H1 (cell line): ENCODE results near the gene GOLGA8A. TPM values are rescaled to one million over a fixed set of nuclear protein-coding genes. Genes with fewer than 3 reads are reported as not detected.

Source experiments
- CTCF ChIA-PET: fragments of 300-600 bp; sonication (Branson Sonifier 250); formaldehyde crosslinking; loops from one replicate; lab custom pipeline; 2021; ENCODE audit not compliant: partially characterized antibody; lab: Charles Lee
- POLR2A ChIA-PET: fragments of 300-600 bp; sonication (Branson Sonifier 250); formaldehyde crosslinking; loops from one replicate; lab custom pipeline; 2021; ENCODE audit warnings: inconsistent platforms; ENCODE audit not compliant: partially characterized antibody; lab: Charles Lee
- DNase-seq, 2 experiments: peaks; one replicate each; pipeline versions ENCODE4 v3.0.0 to v3.0.0-alpha.2; 2010 to 2022; ENCODE audit warnings: low spot score in 2 of 2, low read depth in 1 of 2, mixed read lengths in 1 of 2
- FAIRE-seq: peaks from 2 replicates; lab custom pipeline; 2011; peaks lifted over from hg19 to GRCh38; lab: Jason Lieb, UNC
- H2AFZ ChIP-seq: 2 replicates; pipeline ENCODE4 v1.8.1; 2012; ENCODE audit warnings: low read length, inconsistent platforms
- H2AK5ac ChIP-seq: 2 replicates; pipeline ENCODE4 v1.6.1; 2013; ENCODE audit warnings: low read depth, low read length
- H2BK120ac ChIP-seq: replicated peaks from 2 replicates; pipeline ENCODE3; 2013; ENCODE audit warnings: low read depth, low read length, inconsistent platforms
- H2BK12ac ChIP-seq: 2 replicates; pipeline ENCODE4 v1.6.1; 2013; ENCODE audit warnings: low read depth, low read length
- H2BK15ac ChIP-seq: 2 replicates; pipeline ENCODE4 v1.6.1; 2013; ENCODE audit warnings: low read length
- H2BK20ac ChIP-seq: 2 replicates; pipeline ENCODE4 v1.6.1; 2013; ENCODE audit warnings: low read length
- H2BK5ac ChIP-seq: 2 replicates; pipeline ENCODE4 v1.6.1; 2013; ENCODE audit warnings: low read depth, low read length
- H3K14ac ChIP-seq: 2 replicates; pipeline ENCODE4 v1.6.1; 2013; ENCODE audit warnings: inconsistent platforms; ENCODE audit not compliant: insufficient read length
- H3K18ac ChIP-seq: 2 replicates; pipeline ENCODE4 v1.6.1; 2013; ENCODE audit warnings: low read length; ENCODE audit errors: extremely low read depth
- H3K23ac ChIP-seq: 2 replicates; pipeline ENCODE4 v1.6.1; 2013; ENCODE audit warnings: inconsistent platforms; ENCODE audit not compliant: insufficient read length
- H3K23me2 ChIP-seq: 2 replicates; pipeline ENCODE4 v1.6.1; 2013; ENCODE audit warnings: low read depth, low read length
- H3K27ac ChIP-seq: 2 replicates; pipeline ENCODE4 v1.6.1; 2011; ENCODE audit warnings: low read depth, low read length, inconsistent platforms
- H3K27me3 ChIP-seq, 4 experiments: replicated peaks in 1 of 4; 1 replicate in 1 of 4; 2 replicates in 3 of 4; pipeline versions ENCODE4 v1.6.1 to v1.8.1; 2011 to 2013; ENCODE audit warnings: low read length in 3 of 4, mild to moderate bottlenecking in 3 of 4, inconsistent platforms in 2 of 4, mixed read lengths in 2 of 4, moderate library complexity in 1 of 4; ENCODE audit not compliant: control insufficient read depth in 3 of 4, insufficient read depth in 3 of 4; ENCODE audit errors: extremely low read depth in 1 of 4
- H3K36me3 ChIP-seq, 4 experiments: 2 replicates each; pipeline versions ENCODE4 v1.6.1 to v1.8.1; 2011 to 2013; ENCODE audit warnings: mild to moderate bottlenecking in 4 of 4, low read length in 3 of 4, moderate library complexity in 2 of 4, control low read depth in 1 of 4, inconsistent platforms in 1 of 4; ENCODE audit not compliant: insufficient read depth in 4 of 4, control insufficient read depth in 2 of 4
- H3K4ac ChIP-seq: replicated peaks from 2 replicates; pipeline ENCODE3; 2013; ENCODE audit warnings: low read length, low read depth, mixed read lengths, inconsistent platforms; ENCODE audit not compliant: insufficient read length
- H3K4me1 ChIP-seq, 4 experiments: replicated peaks in 1 of 4; 1 replicate in 1 of 4; 2 replicates in 3 of 4; pipeline versions ENCODE4 v1.6.1 to v1.8.1; 2011 to 2013; ENCODE audit warnings: low read length in 3 of 4, inconsistent platforms in 2 of 4, mixed read lengths in 1 of 4; ENCODE audit not compliant: insufficient read depth in 4 of 4, control insufficient read depth in 3 of 4
- H3K4me2 ChIP-seq, 2 experiments: 2 replicates each; pipeline versions ENCODE4 v1.6.1 to v1.8.1; 2011 to 2013; ENCODE audit warnings: low read depth in 2 of 2, low read length in 2 of 2, control low read depth in 1 of 2, inconsistent platforms in 1 of 2, mild to moderate bottlenecking in 1 of 2; ENCODE audit not compliant: insufficient read depth in 1 of 2
- H3K4me3 ChIP-seq, 4 experiments: fragments of 200-600, 300-600 bp in 1 of 4; sonication (generic), shearing (Covaris generic), sonication (Bioruptor Twin) in 1 of 4; 2 replicates each; pipeline versions ENCODE4 v1.5.1 to v1.8.1; 2011 to 2016; ENCODE audit warnings: low read length in 4 of 4, low read depth in 3 of 4, control low read depth in 2 of 4, inconsistent platforms in 2 of 4, mild to moderate bottlenecking in 2 of 4, mixed read lengths in 1 of 4, moderate library complexity in 1 of 4; ENCODE audit not compliant: insufficient read depth in 2 of 4; ENCODE audit errors: extremely low read depth in 1 of 4
- H3K56ac ChIP-seq: replicated peaks from 2 replicates; pipeline ENCODE3; 2013; ENCODE audit warnings: low read depth, mild to moderate bottlenecking, mixed read lengths, low read length, inconsistent platforms; ENCODE audit not compliant: insufficient read length
- H3K79me1 ChIP-seq: 2 replicates; pipeline ENCODE4 v1.6.1; 2013; ENCODE audit warnings: low read depth, low read length, control low read depth
- H3K79me2 ChIP-seq, 2 experiments: 2 replicates each; pipeline versions ENCODE4 v1.6.1 to v1.8.1; 2012 to 2013; ENCODE audit warnings: low read length in 2 of 2, mild to moderate bottlenecking in 2 of 2, inconsistent platforms in 1 of 2; ENCODE audit not compliant: insufficient read depth in 2 of 2, control insufficient read depth in 1 of 2
- H3K9ac ChIP-seq, 4 experiments: replicated peaks in 1 of 4; 1 replicate in 1 of 4; 2 replicates in 3 of 4; pipeline versions ENCODE4 v1.6.1 to v1.8.1; 2011 to 2013; ENCODE audit warnings: low read depth in 3 of 4, low read length in 3 of 4, control low read depth in 2 of 4, mild to moderate bottlenecking in 2 of 4, moderate library complexity in 2 of 4, inconsistent platforms in 1 of 4; ENCODE audit errors: extremely low read depth in 1 of 4
- H3K9me3 ChIP-seq, 2 experiments: 2 replicates each; pipeline versions ENCODE4 v1.6.1 to v1.8.1; 2012 to 2013; ENCODE audit warnings: mild to moderate bottlenecking in 2 of 2, moderate library complexity in 2 of 2, control low read depth in 1 of 2, inconsistent platforms in 1 of 2, low read depth in 1 of 2, low read length in 1 of 2, mixed read lengths in 1 of 2; ENCODE audit not compliant: insufficient read depth in 2 of 2
- H4K20me1 ChIP-seq, 2 experiments: replicated peaks in 1 of 2; 2 replicates each; pipeline versions ENCODE3 to v1.8.1; 2011 to 2013; ENCODE audit warnings: inconsistent platforms in 2 of 2, low read length in 2 of 2, mild to moderate bottlenecking in 1 of 2; ENCODE audit not compliant: insufficient read depth in 2 of 2, control insufficient read depth in 1 of 2
- H4K5ac ChIP-seq: 2 replicates; pipeline ENCODE4 v1.6.1; 2013; ENCODE audit warnings: low read length, low read depth, mixed read lengths, inconsistent platforms; ENCODE audit not compliant: insufficient read length
- H4K8ac ChIP-seq: 2 replicates; pipeline ENCODE4 v1.8.0; 2013; ENCODE audit warnings: mild to moderate bottlenecking, moderate library complexity, low read length, inconsistent platforms; ENCODE audit not compliant: insufficient read depth; ENCODE audit errors: extremely low read depth
- H4K91ac ChIP-seq: replicated peaks from 2 replicates; pipeline ENCODE3; 2013; ENCODE audit warnings: low read length, mixed read lengths, inconsistent platforms; ENCODE audit not compliant: insufficient read length
- ASH2L ChIP-seq: fragments of 200-600, 300-600 bp; sonication (generic); IDR thresholded peaks from one replicate; pipeline ENCODE4 v1.7.1; 2017; ENCODE audit warnings: low read length
- BACH1 ChIP-seq: IDR thresholded peaks from 2 replicates; pipeline ENCODE4 v1.6.1; 2012; ENCODE audit warnings: low read length, improper control_type of control experiment
- BCL11A ChIP-seq, 2 experiments: IDR thresholded peaks; one replicate each; pipeline ENCODE4 v1.6.1; 2011; ENCODE audit warnings: low read depth in 2 of 2, low read length in 2 of 2, mild to moderate bottlenecking in 2 of 2
- BRCA1 ChIP-seq: IDR thresholded peaks from 2 replicates; pipeline ENCODE4 v1.6.1; 2012; ENCODE audit warnings: low read depth, low read length, improper control_type of control experiment
- CBX8 ChIP-seq: fragments of 300-800, 300-1000 bp; sonication (generic); IDR thresholded peaks from 2 replicates; pipeline ENCODE4 v1.7.1; 2016; ENCODE audit warnings: low read depth, low read length, borderline replicate concordance
- CEBPB ChIP-seq: IDR thresholded peaks from 2 replicates; pipeline ENCODE4 v1.6.1; 2012; ENCODE audit warnings: low read depth, low read length
- CREB1 ChIP-seq: IDR thresholded peaks from 2 replicates; pipeline ENCODE4 v1.6.1; 2012; ENCODE audit warnings: inconsistent platforms
- EP300 ChIP-seq, 2 experiments: IDR thresholded peaks; 1 replicate in 1 of 2; 2 replicates in 1 of 2; pipeline ENCODE4 v1.6.1; 2011 to 2012; ENCODE audit warnings: low read depth in 2 of 2, low read length in 2 of 2, mild to moderate bottlenecking in 2 of 2, borderline replicate concordance in 1 of 2, inconsistent platforms in 1 of 2, moderate library complexity in 1 of 2
- JUND ChIP-seq: IDR thresholded peaks from 2 replicates; pipeline ENCODE4 v1.6.1; 2011; ENCODE audit warnings: mild to moderate bottlenecking, improper control_type of control experiment, low read length
- MAFK ChIP-seq: IDR thresholded peaks from 2 replicates; pipeline ENCODE4 v1.6.1; 2012; ENCODE audit warnings: low read depth, mild to moderate bottlenecking, improper control_type of control experiment, low read length
- MAX ChIP-seq: IDR thresholded peaks from 2 replicates; pipeline ENCODE4 v1.6.1; 2012; ENCODE audit warnings: inconsistent platforms
- POLR2A ChIP-seq, 2 experiments: IDR thresholded peaks; 1 replicate in 1 of 2; 2 replicates in 1 of 2; pipeline ENCODE4 v1.6.1; 2011; ENCODE audit warnings: low read depth in 2 of 2, low read length in 2 of 2, mild to moderate bottlenecking in 2 of 2; ENCODE audit errors: control extremely low read depth in 1 of 2
- POLR2AphosphoS5 ChIP-seq: IDR thresholded peaks from 2 replicates; pipeline ENCODE4 v1.6.1; 2011; ENCODE audit warnings: low read depth, low read length
- RFX5 ChIP-seq: IDR thresholded peaks from 2 replicates; pipeline ENCODE4 v1.6.1; 2011; ENCODE audit warnings: low read depth, low read length, improper control_type of control experiment, borderline replicate concordance
- SAP30 ChIP-seq: fragments of 300-600 bp; sonication (generic); IDR thresholded peaks from 2 replicates; pipeline ENCODE4 v1.7.1; 2012; ENCODE audit warnings: low read length, moderate library complexity, mild to moderate bottlenecking, inconsistent platforms; ENCODE audit not compliant: insufficient read depth, insufficient replicate concordance
- SP2 ChIP-seq: IDR thresholded peaks from 2 replicates; pipeline ENCODE4 v1.6.1; 2012; ENCODE audit warnings: mild to moderate bottlenecking, low read length, inconsistent platforms
- YY1 ChIP-seq: IDR thresholded peaks from 2 replicates; pipeline ENCODE4 v1.6.1; 2011; ENCODE audit warnings: low read depth, mild to moderate bottlenecking, low read length
- WGBS, 2 experiments: shearing (Covaris generic) in 1 of 2; methylation state at CpG; one replicate each; pipeline versions ENCODE4 v1.1.6 to v1.1.7; 2013 to 2015; ENCODE audit warnings: low lambda C conversion rate in 2 of 2, mixed read lengths in 2 of 2, inconsistent platforms in 1 of 2, low coverage in 1 of 2, missing lambda C conversion rate in 1 of 2; ENCODE audit not compliant: insufficient replicate concordance in 2 of 2, insufficient coverage in 1 of 2, insufficient read length in 1 of 2; ENCODE audit errors: extremely low coverage in 1 of 2, missing lambda C conversion rate in 1 of 2; 5-methylcytosine and 5-hydroxymethylcytosine counted together
- polyA plus RNA-seq, 7 experiments: library from polyadenylated mRNA; depleted of rRNA in 3 of 7; stranded (reverse) in 5 of 7; unstranded in 2 of 7; fragments of >200 nt in 5 of 7; fragments of 200-250 nt in 2 of 7; gene quantifications; 1 replicate in 5 of 7; 2 replicates in 1 of 7; 4 replicates in 1 of 7; pipeline versions ENCODE4 v1.2.1 to v1.2.3, GENCODE V29; 2011 to 2013; ENCODE audit warnings: missing spikeins in 2 of 7, mixed read lengths in 2 of 7
- total RNA-seq: library from RNA; stranded (reverse); fragmentation: NEBNext Ultra II Directional; extraction: Animal tissue kit (Norgen Biotek cat#: 25700); gene quantifications from 2 replicates; pipeline ENCODE4 v1.2.1, GENCODE V29; 2021

Gene GOLGA8A
- total and polyA plus RNA-seq, 2 of the 8 experiments (the other 6 are each of a cell fraction or from before 2014, with no cell fraction given), result 5.5 to 20.0 TPM

GRCh38 chr15:34470892-34471291 lies 33.3 kb upstream of the GOLGA8A start:
- Histone ChIP-seq H3K4me3 (no peak overlapping the region), H2BK15ac (no peak overlapping the region), H3K79me1 (no peaks in the 10 kb centered on the region), H3K23me2 (no peaks in the 10 kb centered on the region), H3K23ac (no peak overlapping the region), H4K5ac (no peak overlapping the region), H2BK20ac (no peak overlapping the region), H3K4ac (no peak overlapping the region), H3K4me1 (no peaks in the 10 kb centered on the region), H3K9ac (peak overlapping the region in 1 of 4 experiments; percentile 34; a peak in 1 of 7 replicates), H3K27ac (no peak overlapping the region), H2BK120ac (no peak overlapping the region), H2AK5ac (no peak overlapping the region), H3K4me2 (no peak overlapping the region), H4K8ac (no peak overlapping the region), H4K91ac (no peak overlapping the region), H3K79me2 (no peaks in the 10 kb centered on the region), H2BK5ac (no peak overlapping the region), H2BK12ac (no peak overlapping the region), H3K18ac (no peak overlapping the region), H4K20me1 (no peaks in the 10 kb centered on the region), H3K56ac (no peak overlapping the region), H3K36me3 (no peaks in the 10 kb centered on the region), H3K14ac (no peak overlapping the region), H3K27me3 (no peaks in the 10 kb centered on the region), H2AFZ (no peak overlapping the region), H3K9me3 (no peaks in the 10 kb centered on the region)
- CTCF ChIA-PET, result no interaction called here
- DNase-seq, result no peak
- POLR2A ChIA-PET, result no interaction called here
- FAIRE-seq, result no peak
- 65% methylated on average over 1 of the region's 1 CpG; no CpG with 5 or more reads in 1 of the 2 experiments for WGBS, 2 experiments
- TF ChIP-seq JUND, result no peak
- no peak for TF ChIP-seq MAX
- no peak for TF ChIP-seq MAFK
- TF ChIP-seq BRCA1, result no peak
- no peak for TF ChIP-seq CBX8
- no peak for TF ChIP-seq RFX5
- no peak for TF ChIP-seq SP2
- no peak for TF ChIP-seq CREB1
- no peak for TF ChIP-seq ASH2L
- TF ChIP-seq BCL11A (IDR thresholded peaks at IDR 0.05; ENCODE audit: low read depth in 2 of 2, low read length in 2 of 2), result no peak
- no peak for TF ChIP-seq POLR2A (IDR thresholded peaks at IDR 0.05; ENCODE audit: control extremely low read depth in 1 of 2, low read depth in 2 of 2, low read length in 2 of 2)
- no peak for TF ChIP-seq YY1
- TF ChIP-seq SAP30, result no peak
- TF ChIP-seq CEBPB, result no peak
- no peak for TF ChIP-seq BACH1
- TF ChIP-seq POLR2AphosphoS5, result no peak
- no peak for TF ChIP-seq EP300 (IDR thresholded peaks at IDR 0.05; ENCODE audit: borderline replicate concordance in 1 of 2, low read depth in 2 of 2, low read length in 2 of 2)
